ENCODE results near the gene CDC5L.

GRCh38 chr6:44411141-44411540 lies 23.6 kb downstream of the CDC5L start:
- TF ChIP-seq YY1 (IDR thresholded peaks at IDR 0.05; ENCODE audit: insufficient read depth, insufficient read length) (no peak), SUZ12 (IDR thresholded peaks at IDR 0.05; ENCODE audit: extremely low read depth, insufficient read depth, insufficient read length) (no peak), ZNF274 (IDR thresholded peaks at IDR 0.05; ENCODE audit: low read depth, low read length) (no peak)
